Measurements from ENCODE around the gene TNIP1. TPM values are rescaled to one million over a fixed set of nuclear protein-coding genes. Genes with fewer than 3 reads are reported as not detected.

The TNIP1 gene
- total RNA-seq, 1 donor from 2014 or later = 63.6 TPM

GRCh38 chr5:151031554-151031953 is 49.3 kb downstream of the TNIP1 start:
- no peak for DNase-seq (ENCODE audit: extremely low spot score, unreplicated experiment)

GRCh38 chr5:151030379-151030778 is 50.5 kb downstream of the TNIP1 start:
- TF ChIP-seq CTCF (conservative IDR thresholded peaks at IDR 0.05) = no peak
- no peaks in the 10 kb centered on the region for H3K4me1 Mint-ChIP-seq (ENCODE audit: unreplicated experiment)
- H3K27ac Mint-ChIP-seq = no peak overlapping the region
- no peak overlapping the region for H3K4me3 Mint-ChIP-seq
- no peaks in the 10 kb centered on the region for H3K27me3 Mint-ChIP-seq
- peaks cover 31% of the 10 kb centered on the region for H3K36me3 Mint-ChIP-seq
- H3K9me3 Mint-ChIP-seq = no peaks in the 10 kb centered on the region
- no peak for DNase-seq (ENCODE audit: extremely low spot score, unreplicated experiment)

More at GRCh38 chr5:151031554-151031953, 49.3 kb downstream of the TNIP1 start:
- Mint-ChIP-seq H3K27ac (peak overlapping the region; percentile 32), H3K4me3 (no peak overlapping the region), H3K27me3 (no peaks in the 10 kb centered on the region), H3K9me3 (no peaks in the 10 kb centered on the region), H3K36me3 (peaks cover 38% of the 10 kb centered on the region), H3K4me1 (ENCODE audit: unreplicated experiment) (no peaks in the 10 kb centered on the region)
- TF ChIP-seq CTCF (conservative IDR thresholded peaks at IDR 0.05) = no peak

- H3K27me3 Mint-ChIP-seq = no peaks in the 10 kb centered on the region
- no peaks in the 10 kb centered on the region for H3K9me3 Mint-ChIP-seq
- no peak for TF ChIP-seq CTCF (conservative IDR thresholded peaks at IDR 0.05)
- H3K4me3 Mint-ChIP-seq = no peak overlapping the region
- DNase-seq (ENCODE audit: extremely low spot score, unreplicated experiment) = no peak
- H3K27ac Mint-ChIP-seq = no peak overlapping the region
- no peaks in the 10 kb centered on the region for H3K4me1 Mint-ChIP-seq (ENCODE audit: unreplicated experiment)
- H3K36me3 Mint-ChIP-seq = peaks cover 31% of the 10 kb centered on the region
These were observed 50.8 kb downstream of the TNIP1 start for GRCh38 chr5:151030056-151030336.

GRCh38 chr5:151029179-151030055 is 51.4 kb downstream of the TNIP1 start:
- Mint-ChIP-seq H3K4me1 (ENCODE audit: unreplicated experiment) (no peaks in the 10 kb centered on the region), H3K27me3 (no peaks in the 10 kb centered on the region), H3K9me3 (no peaks in the 10 kb centered on the region), H3K27ac (no peak overlapping the region), H3K4me3 (no peak overlapping the region), H3K36me3 (peaks cover 29% of the 10 kb centered on the region)
- TF ChIP-seq CTCF (conservative IDR thresholded peaks at IDR 0.05) = no peak
- DNase-seq (ENCODE audit: extremely low spot score, unreplicated experiment) = no peak

GRCh38 chr5:151028717-151029116 is 52.1 kb downstream of the TNIP1 start:
- Mint-ChIP-seq H3K36me3 (peaks cover 27% of the 10 kb centered on the region), H3K27me3 (no peaks in the 10 kb centered on the region), H3K4me3 (no peak overlapping the region), H3K4me1 (ENCODE audit: unreplicated experiment) (no peaks in the 10 kb centered on the region), H3K27ac (no peak overlapping the region), H3K9me3 (no peaks in the 10 kb centered on the region)
- no peak for TF ChIP-seq CTCF (conservative IDR thresholded peaks at IDR 0.05)
- DNase-seq (ENCODE audit: extremely low spot score, unreplicated experiment) = no peak

Measured in type B pancreatic cell (in vitro differentiated cells).